Epithelial cell of proximal tubule (primary cell): ENCODE results near the gene DLK2. TPM values are rescaled to one million over a fixed set of nuclear protein-coding genes. Genes with fewer than 3 reads are reported as not detected.

Experiments
- DNase-seq: peaks from one replicate; pipeline ENCODE4 v3.0.0-alpha.2; 2011; ENCODE audit warnings: low read depth
- H3K4me3 ChIP-seq: 2 replicates; pipeline ENCODE4 v1.5.1; 2011; ENCODE audit warnings: low read depth, mild to moderate bottlenecking, low read length
- CTCF ChIP-seq: conservative IDR thresholded peaks from 2 replicates; pipeline ENCODE4 v1.5.1; 2012; ENCODE audit warnings: low read depth, mild to moderate bottlenecking, low read length
- total RNA-seq: library from RNA; depleted of rRNA; stranded (reverse); fragments of >200 nt; gene quantifications from 2 replicates; pipeline ENCODE4 v1.2.3, GENCODE V29; 2015

Gene DLK2
- total RNA-seq, 1 donor from 2014 or later: 0.12 TPM

- TF ChIP-seq CTCF: no peak
- no peak overlapping the region for H3K4me3 ChIP-seq
- DNase-seq: no peak
Observed at GRCh38 chr6:43497129-43497396, 41.7 kb upstream of the DLK2 start.

- no peak for DNase-seq
- H3K4me3 ChIP-seq: no peak overlapping the region
- peak; percentile 73 for TF ChIP-seq CTCF
Observed at GRCh38 chr6:43496370-43497128, 41.2 kb upstream of the DLK2 start.

GRCh38 chr6:43495409-43495941, 40.1 kb upstream of the DLK2 start:
- TF ChIP-seq CTCF: peak; percentile 39
- H3K4me3 ChIP-seq: no peak overlapping the region
- DNase-seq: no peak

GRCh38 chr6:43494766-43495165, 39.4 kb upstream of the DLK2 start:
- DNase-seq: no peak
- TF ChIP-seq CTCF: no peak
- no peak overlapping the region for H3K4me3 ChIP-seq

GRCh38 chr6:43494321-43494720, 39.0 kb upstream of the DLK2 start:
- H3K4me3 ChIP-seq: no peak overlapping the region
- DNase-seq: no peak
- no peak for TF ChIP-seq CTCF

GRCh38 chr6:43493833-43494232, 38.5 kb upstream of the DLK2 start:
- no peak for TF ChIP-seq CTCF
- no peak overlapping the region for H3K4me3 ChIP-seq
- DNase-seq: no peak

GRCh38 chr6:43493230-43493629, 37.9 kb upstream of the DLK2 start:
- DNase-seq: no peak
- H3K4me3 ChIP-seq: no peak overlapping the region
- TF ChIP-seq CTCF: no peak
